GM21619 (cell line): ENCODE results near the gene AHSG.
A peak's percentile ranks its signal among the peaks of the same experiment; 100 is the strongest.
"Not testable (repeated sequence)": the region's sequence is repeated elsewhere in the genome, so short reads cannot be mapped to it uniquely, and the experiment has no call there.

Experiments used
- ATAC-seq: cut with Tn5 transposase; IDR thresholded peaks from one replicate; pipeline ENCODE4 v1.9.1; 2021; ENCODE audit not compliant: unreplicated experiment

AHSG gene, protein sequence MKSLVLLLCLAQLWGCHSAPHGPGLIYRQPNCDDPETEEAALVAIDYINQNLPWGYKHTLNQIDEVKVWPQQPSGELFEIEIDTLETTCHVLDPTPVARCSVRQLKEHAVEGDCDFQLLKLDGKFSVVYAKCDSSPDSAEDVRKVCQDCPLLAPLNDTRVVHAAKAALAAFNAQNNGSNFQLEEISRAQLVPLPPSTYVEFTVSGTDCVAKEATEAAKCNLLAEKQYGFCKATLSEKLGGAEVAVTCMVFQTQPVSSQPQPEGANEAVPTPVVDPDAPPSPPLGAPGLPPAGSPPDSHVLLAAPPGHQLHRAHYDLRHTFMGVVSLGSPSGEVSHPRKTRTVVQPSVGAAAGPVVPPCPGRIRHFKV

DNA sequence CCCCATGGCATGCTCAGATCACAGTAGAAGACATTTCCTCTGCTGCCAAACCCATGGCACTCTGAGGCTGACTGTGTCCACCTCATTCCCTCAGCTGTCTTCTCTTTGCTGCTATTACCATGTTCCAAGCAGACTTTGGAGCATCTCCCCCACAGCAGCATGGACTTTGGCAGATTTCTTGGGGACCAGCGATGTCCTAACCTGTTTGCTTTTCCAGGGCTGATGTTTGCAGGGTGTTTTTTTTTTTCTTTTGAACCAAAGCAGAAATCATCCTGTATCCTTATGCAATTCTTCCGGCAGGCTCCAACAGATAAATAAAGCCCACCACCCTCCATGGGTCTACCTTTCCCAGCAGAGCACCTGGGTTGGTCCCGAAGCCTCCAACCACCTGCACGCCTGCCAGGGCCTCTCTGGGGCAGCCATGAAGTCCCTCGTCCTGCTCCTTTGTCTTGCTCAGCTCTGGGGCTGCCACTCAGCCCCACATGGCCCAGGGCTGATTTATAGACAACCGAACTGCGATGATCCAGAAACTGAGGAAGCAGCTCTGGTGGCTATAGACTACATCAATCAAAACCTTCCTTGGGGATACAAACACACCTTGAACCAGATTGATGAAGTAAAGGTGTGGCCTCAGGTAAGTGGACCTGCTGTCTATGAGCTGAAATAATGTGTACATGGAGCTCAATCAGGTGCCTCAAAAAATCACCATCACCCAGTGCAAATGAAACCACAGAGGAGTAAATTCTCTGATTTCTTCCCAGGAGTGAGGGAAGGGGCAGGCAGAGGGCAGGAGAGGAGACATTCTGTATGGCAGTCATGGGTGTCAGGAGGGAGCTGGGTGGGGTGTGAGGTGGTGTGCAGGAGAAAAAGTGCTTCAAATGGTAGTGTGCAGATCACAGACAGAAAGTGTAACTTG lies at the start of gene AHSG:
Gene AHSG (plus strand): TSS at position 340 of the 916 bp plus-strand sequence. CDS start 82 bp downstream, at position 422.
- ATAC-seq = no peak

DNA sequence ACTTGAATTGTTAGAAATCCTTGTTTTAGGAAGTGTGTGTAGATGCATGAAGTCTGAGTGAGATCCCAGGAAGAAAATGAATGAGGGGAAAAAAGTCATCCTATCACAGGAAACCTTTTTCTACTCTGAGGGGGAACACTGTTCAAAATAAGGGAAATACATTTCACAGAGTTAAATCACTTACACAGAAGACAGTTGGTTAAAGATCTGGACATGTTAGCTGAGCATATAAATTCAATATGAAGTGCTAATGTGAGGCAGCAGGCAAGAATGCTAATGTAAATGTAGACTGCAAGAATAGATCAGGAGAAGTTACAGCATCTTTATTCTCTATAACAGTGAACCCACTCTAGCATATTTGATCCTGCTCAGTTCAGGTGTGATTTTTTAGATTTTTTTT lies 48.3 kb upstream of the AHSG start:
- ATAC-seq = no peak

DNA sequence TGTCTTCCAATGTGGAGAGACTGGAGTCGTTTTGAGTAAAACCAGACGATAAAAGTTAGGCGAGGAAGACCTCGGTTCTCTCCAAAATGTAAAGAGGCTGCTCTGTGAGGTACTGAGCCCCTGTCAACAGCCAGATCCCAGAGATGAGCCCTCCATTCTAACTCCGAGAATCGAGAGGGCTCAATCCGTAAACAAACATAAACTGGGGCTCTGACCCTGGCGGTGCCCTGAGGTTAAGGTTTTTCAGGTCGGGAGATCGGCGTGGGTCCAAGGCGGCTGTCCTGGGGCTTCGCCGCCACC lies 46.1 kb upstream of the AHSG start:
- ATAC-seq = no peak

DNA sequence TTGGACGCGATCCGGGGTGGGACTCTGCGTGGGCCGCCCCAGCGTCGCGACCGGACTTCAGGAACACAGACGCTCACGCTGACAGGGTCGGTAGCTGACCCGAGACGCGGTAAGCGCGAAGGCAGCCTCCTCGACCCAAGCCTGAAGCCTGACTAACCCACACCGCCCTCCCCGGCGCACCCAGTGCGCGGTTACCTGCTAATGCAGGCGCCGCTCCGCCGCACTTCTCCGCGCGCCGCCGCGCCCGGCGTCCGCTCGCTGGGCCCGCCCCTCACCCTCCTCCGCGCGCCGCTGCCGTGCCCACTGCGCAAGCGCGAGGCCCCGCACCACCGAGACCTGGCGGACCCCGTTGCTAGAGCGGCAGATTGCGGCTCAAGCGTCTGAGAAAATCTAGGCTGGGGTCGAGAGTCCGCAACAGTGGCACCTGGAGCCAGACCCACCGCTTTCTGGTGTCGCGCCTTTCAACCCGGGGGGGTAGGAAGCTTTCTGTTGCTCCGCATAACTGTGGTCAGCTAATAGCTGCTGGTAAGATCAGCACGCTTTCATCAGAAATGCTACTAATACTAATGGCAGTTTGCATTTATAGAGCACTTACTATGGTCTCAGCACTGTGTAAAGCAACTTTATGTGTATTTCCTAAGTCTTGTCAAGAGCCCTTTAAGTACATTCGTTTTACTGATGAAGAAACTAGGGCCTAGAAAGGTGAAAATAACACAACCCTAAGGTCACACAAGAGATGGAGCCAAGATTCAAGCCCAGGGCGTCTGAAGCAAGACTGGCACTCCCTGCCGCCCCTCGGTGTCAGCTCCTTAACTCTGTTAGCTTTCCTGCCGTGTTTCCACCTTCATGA lies 45.6 kb upstream of the AHSG start, which contains the start of gene TBCCD1:
Gene TBCCD1 (minus strand): TSS at position 268 of the 850 bp plus-strand sequence. CDS start 3,010 bp downstream, outside the sequence.
- ATAC-seq = peak; percentile 41

DNA sequence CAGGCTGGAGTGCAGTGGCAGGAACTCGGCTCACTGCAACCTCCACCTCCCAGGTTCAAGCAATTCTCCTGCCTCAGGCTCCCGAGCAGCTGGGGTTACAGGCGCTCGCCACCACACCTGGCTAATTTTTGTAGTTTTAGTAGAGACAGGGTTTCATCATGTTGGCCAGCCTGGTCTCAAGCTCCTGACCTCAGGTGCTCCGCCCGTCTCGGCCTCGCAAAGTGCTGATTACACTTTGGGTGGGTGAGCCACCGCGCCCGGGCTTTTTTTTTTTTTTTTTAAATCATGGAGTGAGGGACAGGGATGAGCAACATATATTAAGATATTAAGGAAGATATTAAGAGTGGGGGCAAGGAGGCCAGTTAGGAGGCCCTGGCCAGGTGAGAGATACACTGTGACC lies 43.5 kb upstream of the AHSG start:
- not testable (repeated sequence) for ATAC-seq

DNA sequence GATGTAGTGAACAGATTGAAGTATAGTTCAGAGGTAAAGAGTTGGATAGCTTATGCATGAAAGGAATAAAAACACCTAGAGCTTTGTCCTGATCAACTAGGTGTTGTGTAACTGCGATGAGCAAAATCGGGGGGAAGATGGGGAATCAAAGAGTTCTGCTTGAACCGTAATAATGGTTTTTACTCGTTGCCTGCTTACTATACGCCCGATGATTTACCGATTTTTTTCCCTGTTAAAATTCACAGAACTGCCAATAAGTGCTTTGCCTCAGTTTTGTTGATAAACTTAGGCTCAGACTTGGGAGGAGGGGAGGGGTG lies 43.1 kb upstream of the AHSG start:
- ATAC-seq = no peak

DNA sequence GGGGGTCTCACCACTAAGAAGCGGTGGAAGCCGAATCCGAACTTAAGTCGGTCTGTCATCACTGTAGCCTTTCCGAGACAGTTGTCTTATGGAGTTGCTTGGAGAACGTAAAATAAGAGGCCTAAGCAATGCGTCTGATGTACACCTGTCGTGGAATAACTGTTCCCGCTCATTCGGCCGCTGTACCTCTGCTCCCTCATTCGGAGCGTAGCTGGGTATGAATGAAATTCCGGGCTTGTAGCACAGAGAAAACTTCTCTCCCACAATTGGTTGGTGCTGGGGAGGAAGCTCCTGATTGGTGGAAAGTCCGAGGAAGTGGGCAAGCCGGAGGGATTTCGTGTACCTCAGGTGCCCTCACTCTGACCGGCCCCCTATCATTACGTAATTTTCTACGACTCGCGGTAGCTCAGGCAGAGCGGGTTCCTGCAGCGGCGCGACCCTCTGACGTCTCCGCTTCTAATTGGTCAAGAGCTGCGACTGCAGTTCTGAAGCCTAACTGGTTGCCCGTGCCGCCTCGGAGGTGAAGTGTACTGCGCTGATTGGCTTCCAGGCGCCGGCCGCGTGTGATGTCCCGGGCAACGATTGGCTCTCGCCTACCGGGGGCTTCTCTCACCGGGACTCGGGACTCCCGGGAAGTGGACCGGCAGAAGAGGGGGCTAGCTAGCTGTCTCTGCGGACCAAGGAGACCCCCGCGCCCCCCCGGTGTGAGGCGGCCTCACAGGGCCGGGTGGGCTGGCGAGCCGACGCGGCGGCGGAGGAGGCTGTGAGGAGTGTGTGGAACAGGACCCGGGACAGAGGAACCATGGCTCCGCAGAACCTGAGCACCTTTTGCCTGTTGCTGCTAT lies 42.5 kb upstream of the AHSG start, which contains the start of gene DNAJB11:
Gene DNAJB11 (plus strand): TSS at position 625 of the 845 bp plus-strand sequence. CDS start 178 bp downstream, at position 803.
- ATAC-seq = peak; percentile 85

DNA sequence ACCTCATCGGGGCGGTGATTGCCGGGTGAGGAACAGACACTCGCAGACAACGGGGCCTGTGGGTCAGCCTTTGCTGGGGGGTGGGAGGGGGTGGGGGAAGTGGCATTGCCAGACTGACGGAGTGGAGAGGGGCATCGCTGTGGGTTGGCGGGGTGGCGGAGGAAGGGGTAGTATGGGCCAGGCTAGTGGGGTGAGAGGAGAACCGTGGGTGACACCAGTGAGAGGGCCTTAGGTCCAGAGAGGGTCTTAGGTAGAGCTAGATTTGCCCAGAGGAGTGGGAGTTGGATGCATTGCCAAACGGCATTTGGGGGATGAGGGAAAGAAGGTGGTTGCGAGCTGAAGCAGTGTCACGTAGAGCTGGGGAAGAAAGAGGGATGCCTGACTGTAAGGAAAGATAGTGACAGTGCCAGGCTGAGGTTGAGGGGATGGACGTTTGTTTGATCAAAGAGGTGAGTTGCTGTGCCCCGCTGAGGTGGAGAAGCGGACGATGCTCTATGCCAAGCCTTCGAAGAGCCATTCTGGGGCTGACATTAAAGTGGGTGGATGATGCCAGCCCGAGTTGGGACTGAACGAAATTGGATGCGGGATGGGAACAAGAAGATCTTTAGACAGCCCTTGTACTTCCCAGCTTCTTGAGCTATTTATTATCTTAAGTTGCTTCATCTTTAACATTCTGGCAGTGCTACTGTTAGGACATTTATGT lies 41.8 kb upstream of the AHSG start:
- no peak for ATAC-seq

DNA sequence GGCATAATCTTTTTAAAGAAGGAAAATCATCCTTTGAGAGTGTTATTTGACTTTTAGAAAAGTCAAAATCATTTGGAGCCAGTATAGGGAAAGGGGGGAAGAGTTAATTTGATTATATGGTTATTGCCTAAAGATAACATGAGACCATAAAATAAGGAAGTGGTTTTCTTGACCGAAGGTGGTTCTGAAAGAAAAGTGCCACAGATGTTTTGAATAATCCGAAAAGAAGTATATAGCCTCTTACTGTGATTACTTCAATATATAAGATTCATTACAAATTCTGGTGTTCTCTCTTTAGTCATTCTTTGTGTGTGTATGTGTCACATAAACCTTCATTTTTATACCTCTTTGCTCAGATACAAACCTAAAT lies 41.2 kb upstream of the AHSG start:
- no peak for ATAC-seq

DNA sequence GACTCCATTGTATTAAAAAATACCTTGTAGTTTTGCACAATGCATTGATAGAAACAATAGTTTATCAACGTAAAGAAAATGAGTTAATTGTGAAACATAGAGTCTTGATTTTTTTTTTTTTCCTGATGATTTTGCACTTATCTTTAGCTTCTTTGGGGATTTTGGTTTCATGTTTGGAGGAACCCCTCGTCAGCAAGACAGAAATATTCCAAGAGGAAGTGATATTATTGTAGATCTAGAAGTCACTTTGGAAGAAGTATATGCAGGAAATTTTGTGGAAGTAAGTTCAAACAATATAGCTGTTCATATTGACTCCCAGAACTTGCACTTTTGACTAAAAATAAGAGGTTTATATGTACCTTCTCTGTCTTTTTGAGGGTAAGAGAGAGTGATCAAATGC lies 35.3 kb upstream of the AHSG start:
- no peak for ATAC-seq

DNA sequence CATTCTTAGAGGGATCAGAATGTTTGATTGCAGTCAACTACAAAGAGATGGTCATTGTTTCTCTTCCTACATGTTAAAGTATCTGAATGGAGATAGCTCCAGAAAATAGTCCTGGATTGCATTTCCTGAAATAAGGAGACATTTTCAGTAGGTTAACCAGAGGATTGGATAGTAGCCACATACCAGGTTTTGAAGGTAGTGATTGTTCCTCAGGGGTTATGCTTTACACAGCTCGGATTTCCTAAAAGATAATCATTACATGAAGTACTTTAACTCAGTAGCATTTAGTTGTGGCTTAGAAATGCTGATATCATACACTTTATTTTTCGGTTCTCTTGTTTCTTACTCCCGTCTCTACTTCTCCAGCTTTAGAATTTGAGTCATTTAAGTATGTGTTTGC lies 32.1 kb upstream of the AHSG start:
- no peak for ATAC-seq

DNA sequence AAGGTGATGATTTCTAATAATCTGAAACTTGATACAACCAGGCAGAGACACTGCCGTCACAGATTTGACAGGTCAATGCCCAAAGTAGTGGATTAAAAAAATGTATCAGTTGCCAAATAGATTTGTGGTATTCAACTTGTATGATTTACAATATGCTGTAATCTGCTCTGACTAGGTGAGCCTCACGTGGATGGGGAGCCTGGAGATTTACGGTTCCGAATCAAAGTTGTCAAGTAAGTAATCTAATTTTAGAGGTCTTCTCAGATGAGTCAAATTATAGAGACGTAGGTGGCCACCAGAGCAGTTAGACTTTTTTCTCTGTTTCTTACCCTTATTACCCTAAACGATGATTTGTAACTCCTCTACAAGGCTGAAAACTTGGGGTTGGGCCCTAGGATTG lies 30.3 kb upstream of the AHSG start:
- ATAC-seq = no peak

DNA sequence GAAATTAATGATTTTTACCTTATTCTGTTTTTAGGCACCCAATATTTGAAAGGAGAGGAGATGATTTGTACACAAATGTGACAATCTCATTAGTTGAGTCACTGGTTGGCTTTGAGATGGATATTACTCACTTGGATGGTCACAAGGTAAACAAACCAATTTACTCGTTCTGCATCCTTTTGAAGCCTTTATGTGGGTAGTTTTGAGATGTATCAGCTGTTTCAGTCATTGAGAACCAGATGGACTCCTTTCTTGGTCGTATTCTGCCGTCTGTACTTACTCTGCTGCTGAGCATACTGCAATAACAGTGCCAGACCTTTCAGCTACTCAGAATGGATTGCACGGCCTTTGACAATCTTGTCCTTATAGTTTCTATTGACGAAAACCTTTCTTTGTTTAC lies 29.0 kb upstream of the AHSG start:
- ATAC-seq = no peak

DNA sequence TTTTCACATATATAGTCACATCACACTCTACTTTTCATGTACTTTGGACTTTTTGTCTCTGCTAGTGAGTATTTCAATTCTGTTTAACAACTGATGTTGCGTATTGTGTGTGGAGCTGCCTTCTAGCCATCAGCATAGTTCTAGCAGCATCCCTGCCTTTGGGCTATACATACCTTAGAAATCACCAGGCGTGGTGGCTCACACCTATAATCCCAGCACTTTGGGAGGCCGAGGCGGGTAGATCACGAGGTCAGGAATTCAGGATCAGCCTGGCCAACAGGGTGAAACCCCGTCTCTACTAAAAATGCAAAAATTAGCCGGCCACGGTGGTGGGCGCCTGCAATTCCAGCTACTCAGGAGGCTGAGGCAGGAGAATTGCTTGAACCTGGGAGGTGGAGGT lies 26.6 kb upstream of the AHSG start:
- not testable (repeated sequence) for ATAC-seq

DNA sequence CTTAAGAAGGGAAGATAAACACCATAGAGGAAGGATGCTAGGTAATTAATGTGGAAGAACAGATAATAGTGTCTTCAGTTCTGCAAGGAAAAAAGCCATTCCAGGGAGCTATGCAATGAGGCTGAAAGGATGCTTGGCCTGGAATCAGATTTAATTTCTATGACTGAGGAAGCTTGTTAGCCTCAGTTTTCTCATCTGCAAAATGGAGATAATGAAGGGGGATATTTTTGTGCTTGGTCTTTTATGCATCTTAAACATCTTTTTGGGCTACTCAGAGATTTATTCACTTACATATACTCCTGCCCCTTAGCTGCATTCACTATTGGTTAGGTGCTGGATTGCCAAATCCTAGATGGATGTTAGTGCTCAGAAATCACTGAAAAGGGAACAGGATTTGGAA lies 25.7 kb upstream of the AHSG start:
- ATAC-seq = no peak

DNA sequence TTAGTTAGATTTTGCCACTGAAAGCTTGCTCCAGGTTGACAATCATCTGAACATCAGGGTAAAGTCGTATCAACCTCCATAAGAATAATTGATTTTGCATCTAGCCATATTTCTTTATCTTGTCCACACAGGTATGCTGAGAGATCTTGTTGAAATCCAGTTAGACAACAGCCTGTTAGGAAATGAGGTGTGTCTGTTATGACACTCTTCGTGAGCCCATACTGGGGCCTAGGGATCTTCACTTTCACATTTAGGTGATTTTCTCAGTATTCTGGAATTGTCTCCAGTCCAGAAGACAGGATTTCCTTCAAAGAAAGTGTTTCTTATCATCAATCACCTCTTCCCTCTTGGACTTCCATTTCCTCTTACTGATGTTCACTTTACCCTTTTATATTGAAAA lies 24.2 kb upstream of the AHSG start:
- no peak for ATAC-seq

DNA sequence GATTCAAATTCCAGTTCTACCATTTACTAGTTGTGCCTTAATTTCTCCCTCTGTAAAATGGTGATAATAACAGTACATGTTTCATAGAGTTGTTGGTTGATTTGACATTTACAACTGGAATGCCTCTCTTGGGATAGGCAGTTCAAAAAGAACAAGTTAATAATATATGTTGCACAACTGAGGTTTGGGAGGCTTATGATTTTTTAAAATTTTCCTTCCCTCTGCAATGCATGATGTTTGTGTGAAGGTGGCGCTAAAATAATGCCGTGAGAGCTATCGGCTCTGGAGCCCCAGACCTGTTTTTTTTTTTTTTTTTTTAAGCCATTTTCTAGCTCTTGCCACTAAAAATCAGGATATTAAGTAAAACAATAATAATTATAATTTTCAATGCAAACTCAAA lies 23.7 kb upstream of the AHSG start:
- no peak for ATAC-seq

DNA sequence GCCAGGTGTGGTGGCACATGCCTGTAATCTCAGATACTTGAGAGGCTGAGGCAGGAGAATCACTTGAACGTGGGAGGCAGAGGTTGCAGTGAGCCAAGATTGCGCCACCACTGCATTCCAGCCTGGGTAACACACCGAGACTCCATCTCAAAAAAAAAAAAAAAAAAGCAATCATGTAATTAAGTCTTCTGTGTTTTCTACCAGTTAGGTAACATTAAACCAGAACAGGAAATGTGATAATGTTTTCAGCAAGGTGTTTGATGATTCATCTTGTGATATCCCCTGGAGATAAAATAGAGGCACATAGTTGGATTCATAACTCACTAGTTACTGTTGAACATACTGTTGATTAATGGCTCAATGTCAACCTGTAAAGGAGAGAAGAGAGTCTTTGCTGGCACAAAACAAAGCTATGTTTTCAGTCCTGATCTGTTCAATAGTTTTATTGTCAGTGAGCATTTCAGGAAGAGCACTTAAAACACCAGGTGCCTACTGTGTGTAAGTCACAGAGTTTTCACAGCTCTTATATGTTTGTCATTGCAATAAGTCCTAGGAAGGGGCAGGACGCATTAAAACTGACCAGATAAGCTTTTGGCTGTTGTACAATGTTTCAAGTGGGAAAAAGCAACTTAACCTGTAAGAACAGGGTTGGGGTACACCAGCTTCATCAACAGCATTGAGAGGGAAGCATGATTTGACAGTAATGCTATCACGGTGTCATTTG lies 22.8 kb upstream of the AHSG start:
- no peak for ATAC-seq
